OCI-LY3 (cell line): ENCODE measurements around the gene ELOVL1.

ENCODE experiments used
- CTCF ChIP-seq: fragments of 200-600, 300-600 bp; sonication (generic); IDR thresholded peaks from 2 replicates; pipeline ENCODE4 v1.5.1; 2014; ENCODE audit warnings: antibody characterized with exemption, low read length, low read depth
- EZH2phosphoT487 ChIP-seq: fragments of 200-600 bp; shearing (Covaris generic); IDR thresholded peaks from 2 replicates; pipeline ENCODE4 v1.6.1; 2018; ENCODE audit warnings: antibody characterized with exemption, mixed run types, low read depth

- TF ChIP-seq CTCF (no peak), EZH2phosphoT487 (no peak)
Observed at GRCh38 chr1:43405876-43406234, 38.0 kb upstream of the ELOVL1 start.
